Stimulated activated CD8-positive, alpha-beta memory T cell treated with anti-CD3 and anti-CD28 coated beads, Interleukin-12 subunit alpha, Interleukin-12 subunit beta, amount 100 ng/mL, for 24 hours (primary cell): ENCODE data around the gene SSR3.
"Not testable (repeated sequence)": the region's sequence is repeated elsewhere in the genome, so short reads cannot be mapped to it uniquely, and the experiment has no call there.

ENCODE experiments used
- DNase-seq: peaks from one replicate; pipeline ENCODE4 v3.0.0-alpha.2; 2020; ENCODE audit errors: extremely low read depth

SSR3 gene

DNA sequence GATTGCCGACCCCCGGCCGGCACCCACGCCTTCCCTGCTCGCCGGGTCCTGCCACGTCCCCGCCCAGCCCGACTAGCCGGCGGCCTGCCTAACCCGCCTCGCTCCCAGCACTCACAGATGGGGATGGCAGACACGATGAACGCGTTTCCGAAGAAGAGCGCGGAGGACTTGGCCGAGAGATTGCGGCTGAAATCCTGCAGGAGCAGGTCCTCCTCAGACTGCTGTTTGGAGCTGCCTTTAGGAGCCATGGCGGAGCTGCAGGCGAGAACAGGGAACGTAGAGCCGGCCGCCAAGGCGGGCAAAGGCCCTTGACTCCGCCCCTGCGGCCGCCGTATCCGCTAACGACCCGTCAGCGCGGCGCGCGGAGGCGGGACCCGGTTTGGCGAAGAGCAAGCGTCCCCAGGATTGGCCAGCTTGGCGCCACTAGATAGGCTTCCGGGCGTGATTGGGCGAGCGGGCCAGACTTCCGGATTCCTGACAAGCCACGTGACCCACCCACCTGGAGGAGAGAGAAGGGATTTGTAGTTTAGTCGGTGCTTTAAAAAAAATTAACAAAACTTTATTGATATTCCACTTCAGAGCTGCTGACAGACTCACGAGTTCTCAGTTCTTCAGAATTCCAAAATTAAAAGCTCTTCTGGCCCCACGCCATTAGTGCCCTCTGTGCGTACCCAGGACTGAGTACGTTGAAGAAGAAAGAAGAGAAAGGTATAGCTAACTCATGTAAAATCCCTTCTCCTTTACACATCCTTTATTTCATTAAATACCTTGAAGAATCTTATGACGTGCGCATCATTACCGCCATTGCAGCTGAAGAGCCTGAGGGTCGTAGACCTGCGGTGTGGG lies at the start of gene SSR3:
SSR3 (minus strand) TSS at position 276 of the 846 bp plus-strand sequence; CDS start at position 248, 28 bp downstream.
- DNase-seq: peak; percentile 99

DNA sequence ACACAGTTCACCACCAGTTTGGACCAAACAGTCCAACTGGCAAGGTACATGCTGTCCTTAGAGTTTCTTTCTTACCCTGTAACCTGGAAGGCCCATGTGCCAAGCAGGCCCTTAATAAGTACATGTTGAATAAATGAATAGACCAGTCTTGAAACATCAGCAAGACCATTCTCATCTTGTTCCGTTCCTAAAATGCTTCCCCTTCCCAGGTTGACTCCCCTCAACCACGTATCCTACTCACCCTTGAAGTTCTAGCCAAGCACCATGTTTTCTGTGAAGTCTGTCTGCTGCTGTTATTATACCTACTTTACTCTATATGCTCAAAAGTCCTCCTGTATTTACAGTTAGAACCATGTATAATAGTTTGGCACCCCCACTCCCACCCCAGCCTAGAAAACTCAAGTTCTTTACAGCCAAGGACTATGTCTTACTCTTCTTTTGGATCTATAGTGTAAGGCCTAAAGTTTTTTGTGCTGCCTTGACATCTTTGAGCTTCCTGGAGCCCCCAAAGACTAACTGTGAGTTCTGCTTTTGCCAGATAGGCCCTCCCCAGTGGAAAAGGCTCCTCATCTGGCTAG lies 49.2 kb upstream of the SSR3 start:
- DNase-seq: no peak

DNA sequence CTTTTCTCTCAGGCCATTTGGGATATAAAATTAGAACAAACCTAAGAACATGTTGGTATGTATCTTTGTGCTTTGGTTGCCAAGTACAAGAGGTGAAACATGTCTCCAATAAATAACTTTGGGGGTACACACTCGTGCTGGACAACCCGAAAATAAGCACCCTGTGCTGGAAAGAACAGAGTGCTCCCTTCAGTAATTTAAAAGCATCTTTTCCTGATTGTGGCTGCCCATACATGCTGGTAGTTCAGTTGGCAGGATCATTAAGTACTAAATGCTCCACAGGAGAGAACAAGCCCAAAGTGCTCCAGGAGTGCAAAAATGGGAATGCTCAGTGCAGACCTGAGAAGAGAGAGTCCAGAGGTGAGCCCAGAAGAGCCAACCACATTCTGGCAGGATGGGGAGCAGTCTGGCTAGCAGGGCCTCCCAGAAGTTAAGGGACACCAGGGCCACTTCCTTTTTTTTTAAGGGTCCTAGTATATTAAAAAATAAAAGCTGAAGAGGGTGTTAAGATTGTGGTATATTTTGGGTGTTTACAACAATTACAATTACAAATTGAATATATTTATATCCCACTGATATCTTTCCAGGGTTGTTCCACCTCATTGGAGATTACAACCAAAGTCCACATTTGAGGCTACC lies 48.6 kb upstream of the SSR3 start:
- DNase-seq: no peak

DNA sequence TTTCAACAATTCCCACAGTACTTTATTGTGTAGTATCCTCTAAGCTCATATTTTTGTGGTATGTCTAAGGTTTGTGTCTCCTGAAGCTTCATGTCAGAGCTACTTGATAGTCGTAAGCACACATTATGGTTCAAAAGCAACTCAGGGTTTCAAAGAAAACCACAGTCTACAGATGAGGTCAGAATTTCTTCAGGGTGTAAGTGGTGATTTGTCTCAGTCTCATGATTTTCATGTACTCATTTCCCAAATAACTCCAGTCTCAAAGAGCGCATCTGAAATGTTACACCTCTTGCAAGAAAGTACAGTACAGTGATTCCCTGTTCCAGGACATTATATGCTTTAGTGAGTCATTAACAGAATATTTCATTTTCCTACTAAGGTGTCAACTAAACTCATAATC lies 47.5 kb upstream of the SSR3 start:
- no peak for DNase-seq

DNA sequence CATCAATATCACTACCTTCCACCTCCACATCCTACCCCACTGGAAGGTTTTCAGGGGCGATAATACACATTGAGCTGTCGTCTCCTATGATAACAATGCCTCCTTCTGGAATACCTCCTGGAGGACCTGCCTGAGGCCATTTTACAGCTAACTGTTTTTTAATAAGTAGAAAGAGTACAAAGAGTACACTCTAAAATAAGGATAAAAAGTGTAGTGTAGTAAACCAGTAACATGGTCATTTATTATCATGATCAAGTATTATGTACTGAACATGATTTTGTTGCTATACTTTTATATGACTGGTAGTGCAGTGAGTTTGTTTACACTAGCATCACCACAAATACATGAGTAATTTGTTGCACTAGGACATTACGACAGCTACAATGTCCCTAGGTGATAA lies 46.6 kb upstream of the SSR3 start:
- no peak for DNase-seq

DNA sequence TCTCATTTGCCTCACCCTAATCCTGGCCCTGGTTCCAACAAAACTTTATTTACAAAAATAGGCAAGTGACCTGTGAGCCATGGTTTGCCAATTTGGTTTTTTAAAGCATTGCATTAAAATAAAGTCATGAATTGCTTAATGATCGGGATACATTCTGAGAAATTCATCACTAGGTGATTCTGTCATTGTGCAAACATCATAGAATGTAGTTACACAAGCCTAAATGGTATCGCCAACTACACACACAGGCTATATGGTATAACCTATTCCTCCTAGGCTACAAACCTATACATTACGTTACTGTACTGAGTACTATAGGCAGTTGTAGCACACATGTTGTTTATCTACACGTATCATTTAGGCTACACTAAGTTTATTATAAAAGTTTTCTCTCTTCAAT lies 45.9 kb upstream of the SSR3 start:
- no peak for DNase-seq

DNA sequence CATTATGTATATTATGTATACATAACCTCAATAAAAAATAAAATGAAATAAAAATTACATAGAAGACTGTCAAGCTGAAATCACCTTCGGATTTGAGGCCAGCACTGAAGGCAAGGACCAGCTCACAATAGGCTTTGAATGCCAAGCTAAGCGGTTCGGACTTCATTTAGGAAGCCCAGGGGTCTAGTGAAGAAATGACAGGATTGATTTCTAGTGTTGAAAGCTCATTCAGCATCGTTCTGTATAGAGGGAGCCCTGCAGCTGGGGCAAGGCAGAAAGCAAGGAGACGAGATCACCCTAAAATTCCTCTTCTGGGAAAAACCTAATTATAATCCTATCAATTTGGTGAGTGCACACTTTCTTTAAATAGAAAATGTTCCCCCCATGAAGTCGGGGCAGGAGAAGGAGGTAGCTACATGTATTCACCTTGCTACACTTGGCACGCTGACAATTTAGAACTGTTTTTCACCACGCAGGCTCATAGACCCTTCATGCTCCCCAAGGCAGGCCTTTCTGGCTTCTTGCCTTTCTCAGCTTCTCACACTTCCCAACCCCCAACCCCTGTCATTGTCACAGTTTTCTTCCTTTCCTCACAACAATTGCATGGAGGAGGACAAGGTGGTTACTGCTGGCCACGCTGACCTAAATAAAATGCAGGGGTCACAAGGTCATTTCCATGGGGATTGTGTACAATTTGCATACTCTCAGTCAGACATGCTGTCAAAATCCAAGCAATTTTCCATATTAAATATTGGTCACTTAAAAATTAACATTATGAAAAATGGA lies 44.4 kb upstream of the SSR3 start:
- no peak for DNase-seq

DNA sequence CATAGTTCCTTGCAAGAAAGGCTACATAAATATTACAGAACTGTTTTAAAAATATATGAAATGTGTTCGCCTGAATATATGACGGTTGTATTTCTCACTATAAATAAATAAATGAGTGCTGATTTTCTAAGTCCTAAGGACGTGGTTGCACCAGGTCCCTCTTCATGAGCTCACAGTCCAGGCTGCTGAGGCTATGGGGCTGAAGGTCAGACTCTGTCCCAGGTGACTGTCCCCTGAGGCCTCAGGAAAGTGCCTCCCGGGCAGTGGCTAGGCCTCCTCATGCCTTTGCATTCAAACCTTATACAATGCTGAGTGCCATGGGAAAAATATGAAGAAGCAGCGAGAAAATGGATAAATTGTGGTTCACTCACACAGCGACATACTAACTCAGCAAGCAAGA lies 43.5 kb upstream of the SSR3 start:
- no peak for DNase-seq

DNA sequence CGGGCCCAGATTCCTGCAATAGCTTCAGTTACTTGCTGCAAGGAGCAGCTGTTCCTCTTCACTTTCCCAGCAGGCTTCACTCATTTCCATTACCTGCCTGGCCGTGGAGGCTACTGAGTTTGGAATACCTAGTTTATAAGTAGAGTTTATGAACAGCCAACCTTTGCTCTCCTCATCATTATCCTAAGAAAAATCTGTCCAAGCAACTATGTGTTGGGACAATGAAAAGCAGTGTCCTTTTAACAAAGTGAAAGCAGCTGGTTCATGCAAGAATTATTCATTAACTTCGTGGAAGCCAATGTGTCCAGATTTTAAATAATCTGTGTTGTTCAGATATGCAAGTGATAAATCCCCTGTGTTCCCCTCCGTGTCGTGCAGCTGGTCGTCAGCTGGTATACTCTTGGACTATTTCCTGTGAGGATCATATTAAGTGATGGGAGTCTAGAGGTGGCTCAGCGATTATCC lies 39.3 kb upstream of the SSR3 start:
- no peak for DNase-seq

DNA sequence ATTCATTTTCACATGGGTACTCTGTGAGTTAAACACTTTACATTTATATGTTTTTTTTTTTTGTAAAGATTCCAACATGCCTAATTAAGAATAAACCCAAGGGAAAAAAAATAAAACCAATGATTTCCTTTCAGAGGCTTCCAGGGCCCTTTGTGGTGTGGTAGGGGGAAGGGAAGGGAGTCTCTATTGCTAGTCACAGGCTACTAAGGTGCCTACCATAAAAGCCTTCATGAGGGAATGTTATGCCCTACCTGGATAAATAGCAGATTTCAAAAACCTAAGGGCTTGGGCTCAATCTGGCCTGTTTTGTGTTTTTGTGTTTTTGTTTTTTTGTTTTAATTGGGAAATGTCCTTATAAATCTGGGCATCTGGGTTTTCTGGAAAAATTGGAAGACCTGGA lies 38.9 kb upstream of the SSR3 start:
- DNase-seq: no peak

DNA sequence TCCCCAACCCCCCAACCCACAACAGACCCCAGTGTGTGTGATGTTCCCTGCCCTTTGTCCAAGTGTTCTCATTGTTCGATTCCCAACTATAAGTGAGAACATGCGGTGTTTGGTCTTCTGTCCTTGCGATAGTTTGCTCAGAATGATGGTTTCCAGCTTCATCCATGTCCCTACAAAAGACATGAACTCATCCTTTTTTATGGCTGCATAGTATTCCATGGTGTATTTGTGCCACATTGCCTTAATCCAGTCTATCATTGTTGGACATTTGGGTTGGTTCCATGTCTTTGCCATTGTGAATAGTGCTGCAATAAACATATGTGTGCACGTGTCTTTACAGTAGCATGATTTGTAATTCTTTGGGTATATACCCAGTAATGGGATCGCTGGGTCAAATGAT lies 34.9 kb upstream of the SSR3 start:
- not testable (repeated sequence) for DNase-seq

DNA sequence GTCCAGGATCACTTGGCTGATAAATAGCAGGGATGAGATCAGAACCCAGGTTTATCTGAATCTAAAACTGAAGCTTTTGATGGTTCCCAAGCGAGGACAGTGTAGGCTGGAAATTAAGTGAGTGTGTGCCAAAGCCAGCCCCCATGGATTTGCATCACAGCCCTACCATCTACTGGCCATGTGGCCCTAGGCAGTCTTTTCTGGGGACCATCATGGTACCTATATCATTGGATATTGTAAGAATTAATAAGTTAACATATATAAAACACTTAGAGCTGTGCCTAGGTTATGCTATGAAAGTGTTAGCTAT lies 32.8 kb upstream of the SSR3 start:
- no peak for DNase-seq

DNA sequence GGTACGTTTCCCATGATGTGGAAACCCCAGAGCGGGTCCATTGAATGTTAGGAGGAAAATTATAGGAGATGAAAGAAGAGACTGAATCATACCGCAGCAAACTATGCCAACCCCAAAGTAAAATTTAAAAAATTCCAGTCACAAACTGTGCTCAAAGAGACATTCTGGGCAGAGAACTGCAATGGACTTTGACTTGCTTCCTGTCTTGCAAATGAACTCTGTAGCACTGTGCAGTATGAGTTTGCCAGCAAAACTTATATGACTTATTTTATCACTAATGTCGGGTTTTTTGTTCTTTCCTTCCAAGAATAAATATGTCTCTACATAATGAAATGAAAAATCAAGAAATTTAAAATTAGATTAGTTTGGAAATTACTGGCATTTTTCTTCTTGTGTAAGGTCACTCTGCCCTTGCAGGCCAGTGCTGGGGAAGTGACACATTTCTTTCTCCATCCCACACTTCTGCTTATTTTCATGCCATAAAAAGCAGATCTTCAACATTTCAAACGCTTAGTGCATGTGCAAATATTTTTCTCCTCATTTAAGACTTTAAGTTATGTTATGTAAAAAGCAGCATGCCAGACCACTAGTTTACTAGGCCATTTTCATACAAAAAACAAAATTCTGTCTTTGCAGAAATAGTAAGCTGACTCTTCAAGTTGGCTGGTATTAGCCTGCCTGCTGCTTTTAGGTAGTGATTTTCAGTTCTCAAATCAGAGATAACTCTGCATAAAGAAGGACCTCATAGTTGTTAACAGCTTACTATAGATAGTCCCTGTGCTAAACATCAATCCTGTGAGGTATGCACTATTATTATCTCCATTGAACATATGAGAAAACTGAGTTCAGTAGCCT lies 32.2 kb upstream of the SSR3 start:
- DNase-seq: no peak

DNA sequence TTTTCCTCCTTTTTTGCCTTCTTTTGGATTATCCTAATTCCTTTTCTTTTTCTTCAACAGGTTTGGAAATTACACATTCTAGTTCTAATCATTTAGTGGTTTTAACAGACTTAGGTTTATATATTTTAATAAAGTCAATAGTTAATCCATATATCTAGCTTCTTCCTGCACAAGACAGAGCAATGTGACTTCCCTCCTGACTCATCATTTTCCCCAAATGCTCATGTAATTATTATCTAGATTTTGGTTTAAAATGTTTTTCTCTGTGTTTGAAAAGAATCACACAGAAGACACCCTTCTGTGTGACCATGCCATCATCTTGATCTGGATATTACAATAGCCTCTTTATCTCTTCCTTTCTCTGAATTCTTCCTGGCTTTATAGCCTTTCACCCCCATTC lies 28.6 kb upstream of the SSR3 start:
- DNase-seq: no peak

DNA sequence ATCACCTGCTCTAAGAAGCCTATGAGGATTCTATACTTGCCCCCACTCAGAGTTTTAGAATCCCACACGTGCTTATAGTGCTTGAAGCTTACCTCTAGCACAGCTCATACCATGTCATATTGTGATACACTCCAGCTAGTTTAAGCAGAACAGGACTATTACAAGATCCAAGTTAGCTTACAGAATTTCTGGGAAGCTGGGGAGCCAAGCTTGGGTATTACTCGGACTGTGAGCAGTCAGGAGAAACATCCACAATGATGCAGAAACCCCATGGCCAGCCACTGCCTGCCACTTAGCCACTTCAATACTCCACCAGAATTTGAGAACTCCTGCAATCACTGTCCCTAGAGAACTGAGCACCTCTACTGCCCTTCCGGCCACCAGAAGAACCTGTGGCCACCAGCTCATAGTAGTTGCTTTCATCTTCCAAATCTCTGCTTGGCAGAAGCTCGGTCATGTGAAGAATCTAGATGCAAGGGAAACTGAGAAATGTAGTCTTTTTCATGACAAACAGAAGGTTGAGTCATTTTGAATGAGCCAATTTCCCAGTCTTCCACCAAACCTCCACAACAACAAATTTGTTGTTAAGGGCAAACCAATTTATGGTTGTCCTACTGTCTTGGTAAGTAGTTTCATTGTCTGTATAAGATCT lies 27.7 kb upstream of the SSR3 start:
- DNase-seq: no peak

DNA sequence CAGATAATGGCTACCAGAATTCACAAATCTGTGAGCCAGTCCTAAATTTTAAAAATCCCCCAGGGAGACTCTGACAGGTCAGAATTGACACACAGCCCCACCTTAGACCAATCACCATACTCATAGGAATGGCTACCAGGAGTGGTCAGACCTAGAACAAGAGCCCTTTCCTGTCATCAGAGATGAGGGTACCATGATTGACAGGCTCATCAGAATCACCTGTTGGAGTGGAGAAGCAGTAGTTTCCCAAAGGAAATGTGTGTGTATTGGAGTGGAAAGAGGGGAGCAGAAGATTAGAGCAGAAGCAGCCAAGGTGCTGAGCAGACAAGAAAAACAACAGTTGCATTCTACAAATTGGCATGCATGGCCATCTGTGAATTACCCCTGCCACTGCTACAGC lies 27.0 kb upstream of the SSR3 start:
- DNase-seq: no peak

DNA sequence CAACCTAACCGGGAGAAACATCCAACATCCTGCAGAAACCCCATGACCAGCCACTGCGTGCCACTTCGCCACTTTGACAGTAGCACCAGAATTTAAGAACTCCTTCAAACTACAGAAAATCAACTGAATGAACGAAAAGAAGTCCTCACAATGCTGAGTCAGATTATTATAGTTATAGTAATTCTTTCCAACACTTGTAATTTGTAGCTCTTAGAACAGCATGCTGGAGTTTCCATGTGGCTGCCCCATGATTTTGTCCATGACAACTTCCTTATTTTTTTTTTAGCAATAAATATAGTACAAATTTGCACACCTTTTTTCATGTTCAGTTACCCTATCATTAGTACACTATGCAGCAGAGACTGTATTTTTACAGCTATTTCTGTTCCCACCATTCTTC lies 26.1 kb upstream of the SSR3 start:
- DNase-seq: no peak

DNA sequence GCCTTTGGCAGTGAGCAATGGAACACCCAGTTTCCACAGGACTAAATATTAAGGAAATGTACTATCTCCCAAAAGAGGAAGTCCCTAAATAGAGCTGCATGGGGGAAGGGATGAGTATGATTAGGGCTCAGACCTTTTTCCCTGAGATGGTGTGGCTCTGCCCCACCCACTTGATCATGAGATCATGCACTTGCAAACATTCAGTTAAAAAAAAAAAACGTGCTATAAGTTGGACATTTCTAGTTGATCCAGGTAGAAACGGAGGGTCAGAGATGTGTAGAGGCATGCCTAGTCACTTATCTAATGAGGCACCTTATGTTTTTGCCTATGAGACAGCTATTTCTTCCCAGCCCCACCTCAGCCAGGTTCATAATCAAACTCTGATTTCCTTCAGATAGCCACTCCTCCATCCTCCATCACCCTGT lies 24.5 kb upstream of the SSR3 start:
- DNase-seq: no peak

DNA sequence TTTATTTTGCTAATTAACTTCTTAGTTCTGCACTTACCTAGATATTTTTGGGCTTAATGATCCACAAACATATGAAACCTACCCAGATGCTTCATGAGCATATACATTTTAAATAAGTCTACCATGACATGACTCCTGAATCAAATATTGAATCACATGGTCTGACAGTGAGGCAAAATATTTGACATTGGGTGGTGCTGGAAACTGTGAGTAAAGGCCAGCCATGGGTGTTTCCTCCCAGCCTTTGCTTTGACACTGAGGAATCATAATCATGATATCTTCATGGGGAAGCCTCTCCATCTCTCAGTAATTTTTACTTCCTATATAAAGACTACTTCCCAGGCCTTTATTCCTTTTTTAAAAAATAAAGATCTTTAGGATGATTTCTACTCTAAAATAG lies 22.8 kb upstream of the SSR3 start:
- no peak for DNase-seq

DNA sequence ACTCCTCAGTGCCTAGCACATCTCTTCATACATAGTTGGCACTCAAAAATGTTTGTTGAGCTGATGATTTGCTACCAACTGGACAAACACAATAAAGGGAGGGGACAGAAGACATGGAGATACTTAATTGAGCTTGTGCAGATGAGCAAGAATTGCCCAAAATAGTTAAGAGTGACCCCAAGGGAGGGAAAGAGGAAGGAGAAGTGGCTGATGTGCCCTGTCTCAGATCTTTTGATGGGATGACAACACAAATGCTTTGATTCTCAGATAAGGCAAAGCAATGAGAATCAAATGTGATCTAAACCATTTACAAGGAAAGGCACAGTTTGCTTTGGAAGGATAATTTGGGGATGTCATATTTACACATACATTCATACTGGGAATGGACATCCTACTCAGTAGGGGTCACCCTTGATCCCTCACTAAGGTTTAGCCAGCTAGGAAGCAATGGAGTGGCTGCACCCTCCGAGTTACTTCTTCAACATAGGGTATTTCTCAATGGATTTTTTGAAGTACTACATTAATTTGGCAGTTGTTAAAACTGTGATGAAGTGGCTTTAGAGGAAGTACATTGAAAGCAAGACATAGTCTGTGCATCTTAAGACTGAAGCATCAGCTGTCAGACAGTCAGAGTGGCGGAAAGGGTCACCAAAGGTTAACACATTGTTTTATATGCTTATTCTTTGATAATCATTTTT lies 21.9 kb upstream of the SSR3 start:
- no peak for DNase-seq
